Transverse colon (tissue), 4 donors: ENCODE results near the gene NOC4L. TPM values are rescaled to one million over a fixed set of nuclear protein-coding genes. Genes with fewer than 3 reads are reported as not detected.

ENCODE experiments used
- DNase-seq: peaks from one replicate; pipeline ENCODE4 v3.0.0-alpha.2; 2019
- H3K27ac ChIP-seq, 4 donors: fragments of 200-600 bp; sonication (generic); 2 replicates each; pipeline ENCODE4 v1.5.1; 2016 to 2018; ENCODE audit warnings: inconsistent platforms in 4 of 4
- H3K27me3 ChIP-seq: fragments of 200-600 bp; sonication (generic); 2 replicates; pipeline ENCODE4 v1.5.1; 2017; ENCODE audit warnings: inconsistent platforms
- H3K36me3 ChIP-seq, 4 donors: fragments of 200-600 bp; sonication (generic); 2 replicates each; pipeline ENCODE4 v1.5.1; 2017 to 2019; ENCODE audit warnings: inconsistent platforms in 4 of 4
- H3K4me1 ChIP-seq, 4 donors: fragments of 200-600 bp; sonication (generic); 2 replicates each; pipeline ENCODE4 v1.5.1; 2017 to 2020; ENCODE audit warnings: inconsistent platforms in 4 of 4
- H3K4me3 ChIP-seq, 4 donors: fragments of 200-600 bp; sonication (generic); 1 replicate in 1 of 4; 2 replicates in 3 of 4; pipeline versions ENCODE4 v1.5.1 to v1.6.1; 2017 to 2019; ENCODE audit warnings: inconsistent platforms in 4 of 4
- H3K9me3 ChIP-seq, 2 donors: fragments of 200-600 bp; sonication (generic); 2 replicates each; pipeline ENCODE4 v1.5.1; 2017 to 2019; ENCODE audit warnings: inconsistent platforms in 2 of 2
- CTCF ChIP-seq, 5 experiments: fragments of 200-600 bp in 3 of 5; fragments of 450-650 bp in 2 of 5; sonication (generic) in 3 of 5; IDR thresholded peaks; 1 replicate in 2 of 5; 2 replicates in 3 of 5; pipeline ENCODE4 v1.5.1; 2016 to 2017; ENCODE audit warnings: antibody characterized with exemption in 5 of 5, inconsistent platforms in 3 of 5, mild to moderate bottlenecking in 2 of 5, moderate library complexity in 1 of 5
- EP300 ChIP-seq: sonication (generic); formaldehyde crosslinking; IDR thresholded peaks from one replicate; pipeline ENCODE4 v1.6.1; 2017; ENCODE audit warnings: antibody characterized with exemption, low read depth
- POLR2A ChIP-seq: fragments of 450-650 bp; IDR thresholded peaks from one replicate; pipeline ENCODE4 v1.6.1; 2016; ENCODE audit warnings: antibody characterized with exemption, mild to moderate bottlenecking, moderate library complexity
- POLR2AphosphoS5 ChIP-seq, 3 donors: sonication (generic); formaldehyde crosslinking; IDR thresholded peaks; one replicate each; pipeline ENCODE4 v1.6.1; 2016; ENCODE audit warnings: antibody characterized with exemption in 3 of 3
- WGBS, 2 donors: methylation state at CpG; one replicate each; pipeline ENCODE4 v1.1.5; 2018; ENCODE audit warnings: low coverage in 1 of 2; 5-methylcytosine and 5-hydroxymethylcytosine counted together
- in situ Hi-C, 4 donors: fragments of 200-750 bp; cut with MboI; loops; one replicate each; pipeline versions ENCODE4 v1.15.0 to v1.15.1; 2017; ENCODE audit warnings: low sequenced_read_pairs in 3 of 4, low pct_ligation_motif_present in 1 of 4, low pct_unique_long_range_greater_than_20kb in 1 of 4
- intact Hi-C: fragments of 100-400 bp; cut with DNase I; formaldehyde crosslinking; loops from one replicate; pipeline ENCODE4 v1.15.1; 2023; ENCODE audit warnings: low total_unique reads
- total RNA-seq, 4 donors: library from RNA; depleted of rRNA; stranded (reverse); fragments of >200 nt; gene quantifications; one replicate each; pipeline ENCODE4 v1.1.0, GENCODE V29; 2016

Gene NOC4L
- total RNA-seq, 4 donors from 2014 or later: 5.2 to 12.6 (median 9.9) TPM

- no peaks in the 10 kb centered on the region for H3K27me3 ChIP-seq
- 81 to 86% methylated on average over 9 to 16 of the region's 16 CpGs for WGBS, 2 donors
- no peak overlapping the region for H3K4me3 ChIP-seq
- no peaks in the 10 kb centered on the region for H3K9me3 ChIP-seq
- in situ Hi-C loops: no loop called here
- intact Hi-C loops: no loop called here
- no peak for DNase-seq
- H3K36me3 ChIP-seq: peaks cover 0 to 8% (median 0%) of the 10 kb centered on the region in 4 donors
- H3K27ac ChIP-seq: no peak overlapping the region
- no peaks in the 10 kb centered on the region for H3K4me1 ChIP-seq
- TF ChIP-seq CTCF (IDR thresholded peaks at IDR 0.05) (no peak), POLR2A (no peak), POLR2AphosphoS5 (IDR thresholded peaks at IDR 0.05) (no peak), EP300 (no peak)
Measured at GRCh38 chr12:132108211-132108832, 35.9 kb upstream of the NOC4L start.

GRCh38 chr12:132109741-132110140 is 34.5 kb upstream of the NOC4L start:
- TF ChIP-seq EP300 (no peak), POLR2AphosphoS5 (IDR thresholded peaks at IDR 0.05) (no peak), POLR2A (no peak), CTCF (IDR thresholded peaks at IDR 0.05) (no peak)
- peaks cover 0 to 13% (median 6%) of the 10 kb centered on the region in 4 donors for H3K36me3 ChIP-seq
- WGBS, 2 donors: 88 to 92% methylated on average over 7 to 8 of the region's 8 CpGs

GRCh38 chr12:132110677-132111076 is 33.6 kb upstream of the NOC4L start:
- no peak for DNase-seq
- in situ Hi-C loops (no loop called here), intact Hi-C loops (no loop called here)
- TF ChIP-seq POLR2AphosphoS5 (IDR thresholded peaks at IDR 0.05) (no peak), POLR2A (no peak), EP300 (no peak), CTCF (IDR thresholded peaks at IDR 0.05) (no peak)
- Histone ChIP-seq H3K36me3 (peaks cover 0 to 16% (median 7%) of the 10 kb centered on the region in 4 donors), H3K4me3 (no peak overlapping the region), H3K9me3 (no peaks in the 10 kb centered on the region), H3K27ac (no peak overlapping the region), H3K4me1 (no peaks in the 10 kb centered on the region), H3K27me3 (no peaks in the 10 kb centered on the region)
- WGBS, 2 donors: 0 to 98% methylated on average over 1 to 3 of the region's 3 CpGs

More at GRCh38 chr12:132109741-132110140, 34.5 kb upstream of the NOC4L start:
- H3K27me3 ChIP-seq: no peaks in the 10 kb centered on the region
- no peaks in the 10 kb centered on the region for H3K4me1 ChIP-seq
- H3K9me3 ChIP-seq: no peaks in the 10 kb centered on the region
- H3K27ac ChIP-seq: no peak overlapping the region
- in situ Hi-C loops (no loop called here), intact Hi-C loops (no loop called here)
- DNase-seq: no peak
- no peak overlapping the region for H3K4me3 ChIP-seq

- Histone ChIP-seq H3K4me1 (no peaks in the 10 kb centered on the region), H3K4me3 (no peak overlapping the region), H3K36me3 (peaks cover 0 to 16% (median 7%) of the 10 kb centered on the region in 4 donors), H3K27me3 (no peaks in the 10 kb centered on the region), H3K27ac (no peak overlapping the region), H3K9me3 (no peaks in the 10 kb centered on the region)
- in situ Hi-C loops: no loop called here
- WGBS, 2 donors: 91% methylated on average over 19 of the region's 19 CpGs; no CpG with 5 or more reads in 1 of the 2 donors
- no peak for TF ChIP-seq CTCF (IDR thresholded peaks at IDR 0.05)
- no peak for TF ChIP-seq EP300
- TF ChIP-seq POLR2AphosphoS5 (IDR thresholded peaks at IDR 0.05): no peak
- TF ChIP-seq POLR2A: no peak
- intact Hi-C loops: no loop called here
- no peak for DNase-seq
Measured at GRCh38 chr12:132111654-132112304, 32.5 kb upstream of the NOC4L start.
